CD1c-positive myeloid dendritic cell (primary cell): Measurements from ENCODE around the gene HOXA4.

Source experiments
- DNase-seq: peaks from one replicate; pipeline ENCODE4 v3.0.0-alpha.2; 2016; ENCODE audit errors: extremely low spot score

Gene HOXA4

DNA sequence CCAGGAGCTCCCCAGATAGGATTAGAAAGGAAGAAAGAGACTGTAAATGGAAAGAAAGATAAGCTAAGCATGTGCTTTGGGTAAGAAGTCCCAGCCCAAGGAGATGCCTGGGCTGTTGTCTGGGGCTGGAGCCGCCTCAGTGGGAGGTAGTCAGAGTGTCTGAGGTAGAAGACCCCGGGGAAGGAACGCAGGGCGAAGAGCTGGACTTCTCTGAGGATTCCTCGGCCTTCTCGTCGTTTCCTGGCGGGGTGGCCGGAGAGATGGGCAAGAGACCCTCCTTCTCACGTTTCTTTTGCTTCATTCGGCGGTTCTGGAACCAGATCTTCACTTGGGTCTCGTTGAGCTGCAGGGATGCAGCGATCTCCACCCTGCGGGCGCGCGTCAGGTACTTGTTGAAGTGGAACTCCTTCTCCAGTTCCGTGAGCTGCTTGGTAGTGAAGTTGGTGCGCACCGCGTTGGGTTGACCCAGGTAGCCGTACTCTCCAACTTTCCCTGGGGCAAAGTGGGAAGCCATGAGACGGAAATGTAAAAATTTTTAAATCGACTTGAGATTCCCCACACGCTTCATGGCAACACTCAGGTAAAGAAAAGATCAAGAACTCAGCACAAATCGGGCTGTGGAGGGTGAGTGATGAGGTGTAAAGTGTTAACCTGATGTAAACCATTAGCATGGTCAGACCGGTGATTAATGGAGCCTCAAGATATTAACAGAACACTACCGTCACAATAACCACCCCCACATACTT lies 36.1 kb downstream of the HOXA4 start:
- peak; percentile 35 for DNase-seq

DNA sequence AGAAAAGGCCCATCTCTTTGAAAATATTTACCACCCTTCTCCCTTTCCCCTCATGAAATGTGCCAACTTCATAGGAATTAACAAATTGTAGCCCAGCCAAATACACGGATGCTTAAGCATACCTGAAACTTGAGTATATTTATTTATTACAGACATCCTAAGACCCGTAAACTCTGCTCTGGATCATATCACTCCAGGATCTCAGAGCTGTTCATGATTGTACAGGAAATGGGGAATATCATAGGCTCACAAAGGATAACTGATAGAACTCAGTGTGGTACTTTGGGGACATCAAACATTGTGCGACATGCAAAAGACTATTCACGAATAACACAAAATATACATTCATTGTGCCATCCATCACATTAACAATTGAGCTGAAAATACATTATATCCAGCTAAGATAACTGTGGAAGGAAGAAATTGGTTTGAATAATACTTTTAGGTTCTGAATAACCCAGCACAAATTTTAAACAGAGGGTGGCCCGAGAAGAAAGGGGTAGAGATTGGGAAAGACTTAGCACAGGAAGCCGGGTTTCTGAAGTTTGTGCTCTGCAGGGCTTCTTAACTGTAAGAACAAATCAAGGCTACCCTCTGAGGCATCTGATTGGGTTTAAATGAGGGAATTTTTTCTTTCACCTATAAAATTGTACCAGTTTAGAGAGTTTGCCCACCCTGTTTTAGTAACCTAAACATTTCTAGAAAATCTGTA lies 37.2 kb downstream of the HOXA4 start:
- no peak for DNase-seq

DNA sequence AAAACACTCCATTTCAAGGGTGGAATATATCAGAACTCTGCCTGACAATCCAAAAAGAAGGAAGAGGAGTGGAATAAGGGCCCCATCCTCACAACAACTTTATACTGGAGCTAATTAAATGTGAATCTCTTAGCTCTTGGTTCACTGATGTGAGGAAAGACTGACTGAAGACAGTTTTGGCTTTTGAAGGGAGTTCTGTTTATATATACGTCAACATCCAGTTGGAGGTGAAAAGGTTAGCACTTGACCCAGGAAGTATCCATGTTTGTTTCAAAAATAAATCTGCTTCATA lies 37.8 kb downstream of the HOXA4 start:
- DNase-seq, result no peak

DNA sequence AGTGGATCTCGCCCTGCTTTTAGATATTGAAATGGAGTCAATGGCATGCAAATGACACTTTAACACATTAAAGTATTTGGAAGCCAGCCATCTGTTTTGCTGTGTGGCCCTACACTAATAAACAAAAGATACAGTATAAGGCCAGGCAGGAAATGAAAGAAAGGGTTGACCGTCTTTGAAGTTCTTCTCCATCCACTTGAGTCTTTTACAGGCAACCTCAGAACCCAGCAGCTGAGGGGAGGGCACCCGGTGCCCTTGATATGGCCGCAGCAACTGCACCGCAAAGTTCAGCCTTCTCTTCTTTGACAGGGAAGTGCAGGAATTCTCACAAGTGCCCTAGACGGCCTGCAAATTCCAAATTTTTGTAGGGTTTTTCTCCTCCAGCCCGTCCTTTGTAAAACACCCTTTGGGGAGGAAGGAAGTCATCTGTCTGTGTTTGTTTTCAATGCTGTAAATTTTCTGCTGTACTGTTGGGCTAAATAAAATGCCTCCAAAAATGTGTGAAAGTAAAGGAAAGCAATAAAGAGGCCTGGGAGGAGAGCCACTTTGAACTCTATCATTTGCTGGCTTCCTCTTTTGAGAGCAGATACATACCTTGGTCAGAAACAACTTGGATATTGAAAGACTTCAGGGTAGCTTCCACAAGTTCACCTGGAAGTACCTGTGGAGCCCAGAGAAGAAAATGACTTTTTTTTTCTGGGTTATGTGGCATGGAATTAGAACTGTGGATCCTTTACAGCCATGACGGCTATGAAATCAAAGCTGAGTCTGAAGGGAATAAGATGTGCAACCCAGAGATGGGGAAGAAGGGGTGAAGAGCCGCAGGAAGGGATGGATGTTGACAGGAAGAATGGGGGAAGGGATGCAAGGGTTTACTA lies 38.4 kb downstream of the HOXA4 start:
- no peak for DNase-seq

DNA sequence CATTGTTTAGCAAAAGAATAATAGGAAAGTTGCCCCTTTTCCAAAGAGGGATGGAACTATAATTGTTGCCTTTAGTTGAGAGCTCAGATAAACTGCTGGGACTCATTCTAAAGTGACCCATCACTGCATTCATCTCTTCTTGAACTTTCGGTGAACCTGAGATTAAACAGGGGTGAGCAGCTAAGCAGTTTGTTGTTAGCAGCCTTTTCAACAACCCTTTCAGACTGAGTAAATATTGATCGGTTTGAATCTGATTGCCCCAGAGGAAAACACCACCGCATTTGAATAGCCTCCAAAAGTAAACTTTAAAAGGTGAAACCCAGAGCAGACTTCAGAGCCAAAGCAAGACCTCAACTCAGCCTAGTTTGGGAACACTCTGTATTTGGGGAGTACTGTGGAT lies 39.5 kb downstream of the HOXA4 start:
- no peak for DNase-seq

DNA sequence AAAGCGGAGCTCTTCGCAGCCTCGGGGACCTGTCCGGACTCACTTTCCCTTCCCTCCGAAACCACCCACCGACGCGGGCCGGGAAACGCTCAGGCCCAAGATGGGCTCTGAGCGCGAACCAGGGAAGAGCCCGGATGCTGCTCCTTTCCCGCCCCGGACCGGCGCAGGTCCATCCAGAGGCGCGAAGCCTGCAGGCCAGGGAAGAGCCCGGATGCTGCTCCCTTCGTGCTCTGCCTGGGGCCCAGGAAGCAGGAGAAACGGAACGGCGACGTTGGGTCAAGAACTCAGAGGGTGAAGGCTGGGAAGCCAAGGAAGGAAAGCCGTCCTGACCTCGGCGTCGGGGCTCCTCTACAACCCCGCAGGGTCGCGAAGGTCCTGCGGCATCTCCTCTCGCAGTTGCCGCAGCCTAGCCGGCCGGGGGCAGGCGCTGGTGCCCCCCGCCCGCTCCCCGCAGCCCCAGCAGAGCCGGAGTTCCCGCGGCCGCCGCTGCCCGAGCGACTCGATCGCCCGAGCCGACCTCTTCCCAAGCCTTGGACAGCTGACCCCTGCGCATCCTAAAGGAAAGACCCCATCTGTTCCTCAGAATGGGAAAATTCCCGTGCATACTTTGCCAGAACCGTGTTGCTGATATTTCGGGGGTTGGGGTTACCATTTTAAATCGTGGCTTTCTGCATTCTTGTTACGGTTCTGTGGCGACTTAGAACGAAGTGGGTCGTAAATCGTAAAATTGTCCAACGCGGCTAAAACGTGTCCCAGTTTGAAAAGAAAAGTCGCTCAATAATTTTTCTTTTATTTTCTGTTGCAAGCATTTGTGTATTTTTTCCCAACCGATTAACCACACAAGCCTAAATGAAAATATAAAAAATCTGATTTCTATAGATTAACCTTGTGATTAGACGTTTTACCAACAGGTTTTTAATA lies 42.3 kb downstream of the HOXA4 start:
- DNase-seq, result no peak

DNA sequence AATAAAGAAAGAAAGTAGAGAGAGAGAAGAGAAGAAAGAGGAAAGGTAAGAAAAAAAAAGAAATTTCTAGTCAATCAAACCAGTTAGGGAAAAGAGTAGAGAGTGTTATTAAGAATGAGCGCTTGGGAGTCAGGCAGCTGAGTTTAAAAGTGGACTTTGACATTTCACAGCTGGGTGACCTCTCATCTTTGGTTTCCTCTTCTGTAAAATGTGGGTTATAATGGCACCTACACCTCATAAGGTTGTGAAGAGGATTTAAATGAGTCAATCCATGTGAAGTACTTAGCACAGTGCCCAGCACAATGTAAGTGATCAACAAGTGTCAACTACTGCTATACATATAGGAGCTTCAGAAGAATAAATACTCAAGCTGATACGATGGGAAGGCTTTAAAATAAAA lies 46.9 kb downstream of the HOXA4 start:
- DNase-seq, result no peak

DNA sequence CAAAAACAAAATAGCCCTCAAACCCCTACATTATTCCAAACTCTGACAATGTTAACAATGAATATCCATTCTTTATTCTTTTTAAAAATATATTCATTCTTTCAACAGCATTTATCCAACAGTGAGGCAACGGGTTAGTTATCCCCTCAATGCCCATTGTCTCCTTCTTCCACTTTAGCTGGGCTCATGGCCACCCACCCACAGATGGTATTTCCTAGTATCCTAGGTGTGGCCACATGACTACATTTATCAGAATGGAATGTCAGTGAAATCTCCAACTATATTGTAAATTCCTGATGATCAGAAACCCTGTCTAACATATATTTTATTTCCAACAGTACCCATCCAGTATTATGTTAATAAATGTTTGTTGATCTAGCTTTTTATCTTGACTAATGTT lies 48.4 kb downstream of the HOXA4 start:
- no peak for DNase-seq

DNA sequence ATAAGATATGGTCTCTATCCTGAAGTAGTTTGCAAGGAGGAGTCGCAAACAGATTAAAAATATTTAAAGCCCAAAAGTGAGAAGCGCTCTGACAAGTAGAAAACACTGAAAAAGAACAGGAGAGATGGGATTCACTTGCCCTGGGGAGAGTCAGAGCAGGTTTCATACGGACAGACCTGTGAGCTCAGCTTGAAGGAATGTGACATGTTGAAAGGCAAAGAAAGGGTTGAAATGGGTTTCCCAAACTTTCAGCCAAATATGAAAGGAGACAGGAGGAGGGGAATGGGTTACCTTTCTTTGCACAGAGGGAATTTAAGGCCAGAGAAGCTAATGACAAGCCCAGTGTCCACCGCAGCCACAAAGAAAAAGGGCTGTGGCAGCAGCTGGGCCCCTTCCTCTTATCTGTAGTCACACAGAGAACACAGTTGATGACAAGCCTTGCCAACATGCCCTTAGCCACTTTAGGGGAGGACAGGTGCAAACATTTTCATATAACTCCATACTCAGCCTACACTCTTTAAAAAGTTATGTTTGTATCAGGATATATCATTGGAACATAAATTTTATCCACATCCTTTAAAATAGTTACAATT lies 49.6 kb downstream of the HOXA4 start:
- DNase-seq, result no peak

DNA sequence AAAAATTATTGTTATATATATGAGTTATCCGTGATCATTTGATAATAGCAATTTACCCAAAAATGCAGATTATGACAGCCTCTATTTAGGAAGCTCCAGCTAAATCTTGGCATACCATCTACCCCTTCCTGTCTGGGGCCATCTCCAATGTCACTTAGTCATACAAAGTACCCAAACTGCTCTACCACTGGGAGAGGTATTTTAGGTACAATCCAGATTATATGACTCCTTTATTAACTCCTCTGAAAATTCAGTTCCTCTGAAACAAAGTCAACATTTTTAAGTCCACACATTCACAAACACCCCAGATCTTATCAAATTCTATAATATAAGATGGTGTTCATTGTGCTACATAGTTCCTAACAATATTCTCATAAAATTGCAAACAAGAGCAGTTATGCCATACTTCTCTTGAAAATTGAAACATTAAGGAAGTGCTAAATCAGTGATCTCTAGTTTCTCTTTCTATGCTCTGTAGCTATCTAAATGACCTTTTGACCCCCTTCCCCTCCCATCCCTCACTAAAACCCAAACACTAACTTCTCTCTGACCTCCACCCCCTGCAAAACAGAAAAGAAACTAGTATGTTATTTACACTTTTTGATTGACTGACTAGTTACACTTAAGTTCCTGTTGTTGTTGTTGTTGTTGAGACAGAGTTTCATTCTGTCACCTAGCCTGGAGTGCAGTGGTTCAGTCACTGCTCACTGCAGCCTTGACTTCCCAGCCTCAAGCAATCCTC lies 51.2 kb downstream of the HOXA4 start:
- peak; percentile 35 for DNase-seq

DNA sequence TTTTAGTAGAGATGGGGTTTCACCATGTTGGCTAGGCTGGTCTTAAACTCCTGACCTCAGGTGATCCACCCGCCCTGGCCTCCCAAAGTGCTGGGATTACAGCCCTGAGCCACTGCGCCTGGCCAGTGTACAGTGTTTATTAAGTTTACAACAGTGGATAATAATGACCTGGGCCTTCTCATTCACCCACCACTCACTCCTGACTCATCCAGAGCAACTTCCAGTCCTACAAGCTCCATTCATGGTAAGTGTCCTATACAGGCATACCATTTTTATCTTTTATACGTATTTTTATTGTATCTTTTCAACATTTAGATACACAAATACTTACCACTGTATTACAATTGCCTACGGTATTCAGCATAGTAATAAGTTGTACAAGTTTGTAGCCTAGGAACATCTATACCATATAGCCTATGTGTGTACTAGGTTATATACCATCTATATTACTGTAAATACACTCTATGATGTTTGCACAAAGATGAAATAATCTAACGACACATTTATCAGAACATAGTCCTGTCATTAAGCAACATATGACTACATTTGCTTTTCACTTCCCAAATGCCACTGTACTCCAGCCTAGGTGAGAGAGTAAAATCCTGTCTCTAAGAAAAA lies 51.8 kb downstream of the HOXA4 start:
- no peak for DNase-seq
